GM18499 (cell line): Measurements from ENCODE around the gene IL6R.
"Not testable (repeated sequence)": the region's sequence is repeated elsewhere in the genome, so short reads cannot be mapped to it uniquely, and the experiment has no call there.

ENCODE experiments used
- ATAC-seq: cut with Tn5 transposase; IDR thresholded peaks from one replicate; pipeline ENCODE4 v1.9.1; 2021; ENCODE audit warnings: moderate number of reproducible peaks; ENCODE audit not compliant: insufficient read depth, unreplicated experiment

The IL6R gene

GRCh38 chr1:154471304-154471703, 66.2 kb downstream of the IL6R start:
- ATAC-seq, result no peak

GRCh38 chr1:154474802-154475201, 69.7 kb downstream of the IL6R start:
- ATAC-seq, result no peak

- ATAC-seq, result no peak
Measured at GRCh38 chr1:154476791-154477190, 71.6 kb downstream of the IL6R start.

DNA sequence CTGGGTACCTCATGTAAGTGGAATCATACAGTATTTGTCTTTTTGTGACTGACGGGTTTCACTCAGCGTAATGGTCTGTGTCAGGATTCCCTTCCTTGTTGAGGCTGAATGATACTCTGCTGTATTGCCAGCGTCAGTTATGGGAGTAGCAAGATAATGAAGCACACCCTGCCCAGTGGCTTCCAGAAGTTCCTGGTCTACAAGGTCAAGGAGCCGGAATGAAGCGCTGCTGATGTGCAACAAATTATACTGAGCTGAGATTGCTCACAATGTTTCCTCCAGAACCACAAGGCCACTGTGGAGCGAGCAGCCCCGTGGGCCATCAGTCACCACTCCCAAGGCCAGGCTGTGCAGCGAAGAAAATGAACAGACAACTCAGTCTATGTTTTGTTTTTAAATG, 72.9 kb downstream of the IL6R start:
- ATAC-seq, result no peak

GRCh38 chr1:154478639-154479038, 73.5 kb downstream of the IL6R start:
- ATAC-seq, result no peak

DNA sequence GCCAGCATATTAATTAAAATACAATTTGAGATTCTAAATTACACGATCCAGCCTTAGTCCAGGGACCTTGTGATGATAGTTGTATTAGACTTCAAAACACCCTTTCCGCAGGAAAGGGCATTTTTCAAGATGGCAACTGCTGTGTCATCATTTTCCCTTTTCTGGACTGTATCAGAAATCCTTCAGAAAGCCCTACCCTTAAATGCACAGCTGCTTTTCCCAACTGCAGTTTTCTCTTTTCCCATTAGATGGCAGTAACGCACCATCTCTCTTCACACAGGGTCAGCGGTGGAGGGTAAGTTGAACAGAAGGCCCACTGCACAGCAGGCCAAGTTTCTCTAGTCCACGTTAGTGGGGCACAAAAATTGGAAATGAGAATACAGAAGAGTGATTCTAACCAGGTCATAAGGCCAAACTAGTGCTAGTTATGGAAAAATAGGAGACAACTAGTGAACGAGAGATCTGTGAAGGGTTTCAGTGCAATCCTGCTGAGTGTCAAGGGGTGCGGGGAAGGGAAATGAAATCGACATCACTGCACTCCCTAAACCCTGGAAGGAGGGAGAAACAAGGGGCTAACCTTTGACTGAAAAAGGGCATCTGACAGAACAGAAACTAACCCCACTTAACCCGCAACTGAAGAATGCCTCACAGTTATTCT, 74.8 kb downstream of the IL6R start:
- ATAC-seq, result no peak

- no peak for ATAC-seq
Measured at GRCh38 chr1:154481053-154481452, 75.9 kb downstream of the IL6R start.

- ATAC-seq, result no peak
Measured at GRCh38 chr1:154483941-154484803, 79.0 kb downstream of the IL6R start.

DNA sequence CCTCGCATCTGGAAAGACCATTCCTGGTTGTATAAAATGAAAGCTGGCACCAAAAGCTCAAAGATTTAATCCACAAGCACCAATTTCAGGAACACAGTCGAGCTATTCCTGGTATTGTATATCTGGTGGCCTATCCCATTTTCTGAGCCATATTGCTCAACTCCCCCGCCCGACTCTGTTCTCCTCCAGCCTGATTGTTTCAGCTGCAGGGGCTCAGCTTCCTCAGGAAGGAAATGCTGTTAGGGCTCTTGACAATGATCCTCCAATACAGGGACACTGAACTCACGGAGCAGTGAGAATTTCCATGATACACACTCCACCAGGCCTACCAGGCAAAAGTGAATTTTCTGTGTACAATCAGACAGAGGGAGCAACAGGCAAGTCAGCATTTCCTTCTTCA, 80.0 kb downstream of the IL6R start:
- no peak for ATAC-seq

GRCh38 chr1:154485910-154486496, 80.9 kb downstream of the IL6R start:
- no peak for ATAC-seq

DNA sequence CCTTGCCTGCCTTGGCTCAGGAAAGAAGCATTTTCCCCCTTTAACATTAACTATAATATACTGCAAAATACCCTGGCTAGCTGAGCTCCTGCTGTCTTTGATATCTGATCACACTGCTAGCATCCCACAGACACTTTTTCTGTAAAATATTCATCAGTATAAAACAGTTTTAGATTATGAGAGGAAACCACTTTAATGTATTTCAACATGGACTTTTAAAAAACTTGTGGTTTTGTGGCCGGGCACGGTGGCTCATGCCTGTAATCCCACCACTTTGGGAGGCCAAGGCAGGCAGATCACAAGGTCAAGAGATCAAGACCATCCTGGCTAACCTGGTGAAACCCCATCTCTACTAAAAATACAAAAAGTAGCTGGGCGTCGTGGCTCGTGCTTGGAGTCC, 81.6 kb downstream of the IL6R start:
- ATAC-seq, result not testable (repeated sequence)

GRCh38 chr1:154488922-154489321, 83.8 kb downstream of the IL6R start:
- no peak for ATAC-seq

GRCh38 chr1:154489695-154490274, 84.6 kb downstream of the IL6R start:
- no peak for ATAC-seq

GRCh38 chr1:154490317-154490716, 85.2 kb downstream of the IL6R start:
- ATAC-seq, result no peak

GRCh38 chr1:154492115-154492514, 87.0 kb downstream of the IL6R start:
- no peak for ATAC-seq

DNA sequence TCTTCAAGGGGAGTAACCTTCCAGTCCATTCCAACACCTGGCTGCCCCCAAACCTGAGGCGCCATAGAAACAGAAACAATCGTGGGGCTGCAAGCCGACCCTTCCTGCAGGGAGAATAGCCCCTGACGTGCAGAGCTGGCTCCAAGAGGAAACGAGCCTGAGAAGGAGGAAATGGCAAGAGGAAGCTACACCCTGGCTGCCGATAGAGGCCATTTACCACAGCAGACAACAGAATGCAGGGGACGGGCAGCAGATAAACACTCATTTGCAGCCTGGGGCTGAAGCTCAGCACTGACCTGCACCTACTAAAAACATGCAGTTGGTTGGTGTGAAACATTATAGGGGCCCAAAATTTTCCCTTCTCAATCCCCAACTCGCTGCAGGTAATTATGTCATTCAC, 88.1 kb downstream of the IL6R start:
- no peak for ATAC-seq

- ATAC-seq, result no peak
Measured at GRCh38 chr1:154495496-154496273, 90.5 kb downstream of the IL6R start.

- no peak for ATAC-seq
Measured at GRCh38 chr1:154496383-154496782, 91.2 kb downstream of the IL6R start.

GRCh38 chr1:154497026-154497806, 92.1 kb downstream of the IL6R start:
- no peak for ATAC-seq

DNA sequence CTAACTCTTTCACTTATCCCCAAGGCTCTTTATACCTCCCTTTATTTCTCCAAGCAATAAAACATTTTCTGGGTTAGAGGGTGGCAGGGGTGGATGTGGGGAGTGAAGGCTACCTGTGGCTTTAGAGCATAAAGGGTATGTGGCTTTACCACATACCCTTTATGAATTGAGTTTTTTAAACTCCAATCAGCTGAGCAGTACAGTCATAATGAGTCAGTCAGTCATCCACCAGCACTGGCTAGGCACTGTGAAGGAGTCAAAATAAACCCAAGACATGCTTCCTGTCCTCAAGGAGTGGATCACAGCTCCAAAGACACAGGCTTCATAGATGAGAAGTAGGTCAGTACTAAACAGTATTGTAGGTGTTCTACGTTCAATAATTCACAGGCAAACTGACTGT, 94.3 kb downstream of the IL6R start:
- ATAC-seq, result no peak
